ENCODE data around the gene CROCC2.

DNA sequence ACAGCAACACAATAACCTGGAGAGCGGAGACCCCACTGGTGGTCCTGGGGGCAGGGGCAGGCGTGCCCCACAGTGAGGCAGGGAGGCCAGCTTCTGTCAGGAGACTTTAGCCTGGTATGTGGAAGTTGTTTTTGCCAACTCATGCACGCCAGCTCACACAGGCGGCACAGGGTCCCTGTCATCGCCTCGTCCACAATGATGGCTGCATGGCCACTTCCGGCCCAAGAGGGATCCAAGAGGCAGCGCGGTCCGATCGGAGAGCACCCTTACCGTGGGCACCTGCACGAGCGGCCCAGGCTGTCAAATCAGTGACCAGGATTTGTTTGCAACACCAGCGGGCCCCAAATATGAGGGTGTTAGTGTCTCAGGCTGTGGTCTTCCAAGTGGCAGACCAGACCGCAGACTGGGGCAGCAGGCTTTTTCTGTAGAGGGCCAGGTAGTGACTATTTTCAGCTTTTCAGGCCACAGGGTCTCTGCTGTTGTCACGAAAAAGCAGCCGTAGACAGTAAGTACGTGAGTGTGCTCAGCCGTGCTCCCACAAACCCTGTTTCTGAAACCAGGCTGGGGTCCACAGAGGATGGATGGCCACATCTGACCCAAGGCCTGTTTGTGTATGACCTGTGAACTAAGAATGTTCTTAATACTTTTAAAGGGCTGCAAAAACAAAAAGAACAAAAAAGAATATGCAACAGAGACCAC lies 113.5 kb downstream of the CROCC2 start:
- TF ChIP-seq POLR2A (IDR thresholded peaks at IDR 0.05): no peak
- TF ChIP-seq, protein P1, sequence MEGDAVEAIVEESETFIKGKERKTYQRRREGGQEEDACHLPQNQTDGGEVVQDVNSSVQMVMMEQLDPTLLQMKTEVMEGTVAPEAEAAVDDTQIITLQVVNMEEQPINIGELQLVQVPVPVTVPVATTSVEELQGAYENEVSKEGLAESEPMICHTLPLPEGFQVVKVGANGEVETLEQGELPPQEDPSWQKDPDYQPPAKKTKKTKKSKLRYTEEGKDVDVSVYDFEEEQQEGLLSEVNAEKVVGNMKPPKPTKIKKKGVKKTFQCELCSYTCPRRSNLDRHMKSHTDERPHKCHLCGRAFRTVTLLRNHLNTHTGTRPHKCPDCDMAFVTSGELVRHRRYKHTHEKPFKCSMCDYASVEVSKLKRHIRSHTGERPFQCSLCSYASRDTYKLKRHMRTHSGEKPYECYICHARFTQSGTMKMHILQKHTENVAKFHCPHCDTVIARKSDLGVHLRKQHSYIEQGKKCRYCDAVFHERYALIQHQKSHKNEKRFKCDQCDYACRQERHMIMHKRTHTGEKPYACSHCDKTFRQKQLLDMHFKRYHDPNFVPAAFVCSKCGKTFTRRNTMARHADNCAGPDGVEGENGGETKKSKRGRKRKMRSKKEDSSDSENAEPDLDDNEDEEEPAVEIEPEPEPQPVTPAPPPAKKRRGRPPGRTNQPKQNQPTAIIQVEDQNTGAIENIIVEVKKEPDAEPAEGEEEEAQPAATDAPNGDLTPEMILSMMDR (IDR thresholded peaks at IDR 0.05): no peak
